ENCODE results near the gene ANKRD6. TPM values are rescaled to one million over a fixed set of nuclear protein-coding genes. Genes with fewer than 3 reads are reported as not detected.
A peak's percentile ranks its signal among the peaks of the same experiment; 100 is the strongest.

Gene ANKRD6
- total RNA-seq, 6 experiments from 2014 or later: 5.3 to 14.8 (median 8.3) TPM

DNA sequence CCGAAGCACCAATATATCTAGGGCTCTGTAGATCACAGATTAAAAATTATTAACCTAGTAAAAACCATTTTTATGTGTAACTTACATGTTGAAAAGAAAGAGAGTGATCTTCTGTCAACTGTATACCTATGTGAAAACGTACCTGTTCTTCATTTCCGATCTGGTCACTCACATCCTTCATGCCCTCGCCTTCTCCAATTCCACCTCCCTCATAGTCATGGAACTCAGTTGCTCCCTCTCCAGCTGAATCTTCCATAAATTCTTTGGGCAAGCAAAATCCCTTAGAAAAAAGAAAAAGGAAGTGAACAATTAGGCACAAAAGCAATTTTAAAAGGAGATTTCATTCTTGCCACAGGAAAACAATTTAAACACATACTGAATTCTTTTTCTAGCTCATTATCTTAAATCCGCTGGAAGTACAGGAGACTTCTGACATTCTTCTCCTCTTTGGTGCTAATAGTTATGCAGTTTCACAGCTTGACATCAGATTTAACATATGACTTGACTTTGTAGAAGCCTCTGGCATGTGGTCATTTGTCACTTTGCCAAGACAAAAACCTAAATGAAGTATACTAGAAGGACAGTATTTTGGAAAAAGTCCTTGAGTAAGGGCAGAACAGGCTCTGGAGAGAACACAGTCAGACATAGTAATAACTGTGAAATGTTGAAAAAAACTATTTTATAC is 235.1 kb downstream of the ANKRD6 start:
- peaks cover 0 to 96% (median 24%) of the 10 kb centered on the region in 4 donors for H3K36me3 ChIP-seq

DNA sequence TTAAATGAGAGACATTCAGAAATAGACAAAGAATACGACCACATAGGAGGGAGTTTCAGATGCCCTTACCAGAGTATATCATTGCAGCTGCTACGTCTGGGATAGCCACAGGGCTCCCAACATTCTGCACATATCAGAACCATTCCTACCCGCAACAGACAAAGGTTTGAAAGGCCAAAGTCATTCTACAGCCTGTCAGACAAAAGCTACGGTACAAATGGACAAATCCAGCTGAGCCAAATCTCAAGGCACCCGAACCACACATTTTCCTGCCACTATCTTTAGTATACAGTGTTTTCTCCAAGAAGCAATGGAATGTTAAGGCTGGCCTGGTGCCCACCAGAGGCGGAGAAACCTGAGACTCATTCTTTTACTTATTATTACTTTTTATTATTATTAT is 236.1 kb downstream of the ANKRD6 start:
- H3K27me3 ChIP-seq: no peaks in the 10 kb centered on the region
- ATAC-seq (no peak), DNase-seq (no peak)
- intact Hi-C loops (cut with DNase I): no loop called here
- TF ChIP-seq, protein P1, sequence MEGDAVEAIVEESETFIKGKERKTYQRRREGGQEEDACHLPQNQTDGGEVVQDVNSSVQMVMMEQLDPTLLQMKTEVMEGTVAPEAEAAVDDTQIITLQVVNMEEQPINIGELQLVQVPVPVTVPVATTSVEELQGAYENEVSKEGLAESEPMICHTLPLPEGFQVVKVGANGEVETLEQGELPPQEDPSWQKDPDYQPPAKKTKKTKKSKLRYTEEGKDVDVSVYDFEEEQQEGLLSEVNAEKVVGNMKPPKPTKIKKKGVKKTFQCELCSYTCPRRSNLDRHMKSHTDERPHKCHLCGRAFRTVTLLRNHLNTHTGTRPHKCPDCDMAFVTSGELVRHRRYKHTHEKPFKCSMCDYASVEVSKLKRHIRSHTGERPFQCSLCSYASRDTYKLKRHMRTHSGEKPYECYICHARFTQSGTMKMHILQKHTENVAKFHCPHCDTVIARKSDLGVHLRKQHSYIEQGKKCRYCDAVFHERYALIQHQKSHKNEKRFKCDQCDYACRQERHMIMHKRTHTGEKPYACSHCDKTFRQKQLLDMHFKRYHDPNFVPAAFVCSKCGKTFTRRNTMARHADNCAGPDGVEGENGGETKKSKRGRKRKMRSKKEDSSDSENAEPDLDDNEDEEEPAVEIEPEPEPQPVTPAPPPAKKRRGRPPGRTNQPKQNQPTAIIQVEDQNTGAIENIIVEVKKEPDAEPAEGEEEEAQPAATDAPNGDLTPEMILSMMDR (IDR thresholded peaks at IDR 0.05): no peak
- no peak for TF ChIP-seq POLR2A (IDR thresholded peaks at IDR 0.05)
- H3K4me1 ChIP-seq: no peaks in the 10 kb centered on the region
- no peaks in the 10 kb centered on the region for H3K9me3 ChIP-seq
- peaks cover 0 to 96% (median 20%) of the 10 kb centered on the region in 4 donors for H3K36me3 ChIP-seq
- H3K27ac ChIP-seq: no peak overlapping the region
- no peak overlapping the region for H3K4me3 ChIP-seq
- WGBS (ENCODE audit: insufficient coverage, low coverage, low lambda C conversion rate, missing lambda C conversion rate): 84% methylated on average over 6 of the region's 6 CpGs

More for the DNA sequence above, 235.1 kb downstream of the ANKRD6 start:
- Histone ChIP-seq H3K27ac (no peak overlapping the region), H3K27me3 (no peaks in the 10 kb centered on the region), H3K4me1 (no peaks in the 10 kb centered on the region), H3K4me3 (no peak overlapping the region), H3K9me3 (no peaks in the 10 kb centered on the region)
- WGBS (ENCODE audit: insufficient coverage, low coverage, low lambda C conversion rate, missing lambda C conversion rate): 80% methylated on average over 5 of the region's 5 CpGs
- DNase-seq: no peak
- ATAC-seq: no peak
- TF ChIP-seq, protein P1 (IDR thresholded peaks at IDR 0.05): no peak
- TF ChIP-seq POLR2A (IDR thresholded peaks at IDR 0.05): no peak
- intact Hi-C loops (cut with DNase I): no loop called here

DNA sequence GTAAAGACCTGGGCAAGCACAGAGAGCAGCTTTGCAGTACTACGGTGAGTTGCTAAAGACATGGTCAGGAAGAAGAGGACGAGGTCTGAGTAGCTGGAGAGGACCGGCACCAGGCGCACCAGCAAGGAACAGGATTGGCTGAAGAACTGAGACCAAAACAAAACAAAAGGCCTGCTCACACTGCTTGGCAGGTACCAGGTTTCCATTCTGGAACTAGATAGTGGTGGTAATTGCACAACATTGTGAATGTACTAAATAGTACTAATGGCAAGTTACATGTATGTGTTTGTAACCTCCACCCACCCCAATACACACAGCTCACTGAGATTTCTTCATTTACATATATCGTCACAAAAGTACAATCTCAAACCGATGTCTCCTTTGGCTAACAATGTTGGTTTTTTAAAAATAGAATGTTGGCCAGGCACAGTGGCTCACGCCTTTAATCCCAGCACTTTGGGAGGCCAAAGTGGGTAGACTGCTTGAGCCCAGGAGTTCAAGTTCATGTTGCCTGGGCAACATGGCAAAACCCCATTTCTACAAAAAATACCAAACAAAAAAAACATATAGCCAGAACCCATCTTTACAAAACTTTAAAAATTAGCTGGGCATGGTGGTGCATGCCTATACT is 238.1 kb downstream of the ANKRD6 start:
- DNase-seq (no peak), ATAC-seq (no peak)
- Histone ChIP-seq H3K9me3 (no peaks in the 10 kb centered on the region), H3K4me1 (no peaks in the 10 kb centered on the region), H3K36me3 (peaks cover 0 to 96% (median 30%) of the 10 kb centered on the region in 4 donors), H3K27me3 (no peaks in the 10 kb centered on the region), H3K27ac (no peak overlapping the region), H3K4me3 (no peak overlapping the region)
- WGBS (ENCODE audit: insufficient coverage, low coverage, low lambda C conversion rate, missing lambda C conversion rate): 100% methylated on average over 4 of the region's 7 CpGs
- no peak for TF ChIP-seq POLR2A (IDR thresholded peaks at IDR 0.05)
- TF ChIP-seq, protein P1 (IDR thresholded peaks at IDR 0.05): no peak
- intact Hi-C loops (cut with DNase I): no loop called here

DNA sequence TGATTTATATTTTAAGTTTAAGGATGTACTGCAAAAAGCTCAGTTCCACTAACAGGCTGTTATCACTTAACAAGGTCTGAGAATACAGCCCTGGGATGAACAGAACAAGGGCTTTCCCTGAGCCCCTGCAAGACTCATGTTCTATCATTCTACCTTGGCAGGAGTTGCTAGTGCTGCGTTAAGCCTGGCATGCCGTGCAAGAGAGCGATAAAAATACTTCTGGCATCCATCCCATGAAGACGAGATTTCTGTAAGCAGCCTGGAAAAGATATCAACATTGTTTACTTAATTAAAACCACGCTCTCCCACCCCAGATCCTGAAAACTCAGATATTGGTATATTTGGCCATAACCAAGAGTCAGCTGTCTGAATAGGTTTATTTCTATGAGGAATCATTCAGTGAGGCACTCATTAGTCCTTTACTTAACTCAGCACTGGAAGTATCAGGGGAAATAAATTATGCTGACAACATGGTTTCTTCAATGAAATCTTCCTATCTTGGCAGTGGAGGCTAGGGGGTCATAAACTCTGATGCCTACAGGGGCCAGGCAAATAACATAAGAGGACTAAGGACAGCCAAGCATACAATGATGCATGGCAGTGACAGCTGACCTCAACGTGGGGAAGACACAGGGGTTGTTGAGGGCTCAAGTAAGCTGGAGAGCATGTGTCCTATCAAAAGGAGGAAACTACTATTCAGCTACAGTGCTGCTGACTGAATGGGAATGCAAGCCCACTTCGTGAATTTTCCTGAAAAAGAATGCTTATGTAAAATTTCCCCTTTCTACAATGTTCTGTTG is 243.2 kb downstream of the ANKRD6 start:
- WGBS (ENCODE audit: insufficient coverage, low coverage, low lambda C conversion rate, missing lambda C conversion rate): 67% methylated on average over 7 of the region's 7 CpGs
- Histone ChIP-seq H3K27ac (no peak overlapping the region), H3K4me1 (no peaks in the 10 kb centered on the region), H3K36me3 (peaks cover 0 to 100% (median 48%) of the 10 kb centered on the region in 4 donors), H3K9me3 (no peaks in the 10 kb centered on the region), H3K27me3 (no peaks in the 10 kb centered on the region), H3K4me3 (no peak overlapping the region)
- DNase-seq: no peak
- ATAC-seq: peak in 1 of 4 donors; percentile 23
- TF ChIP-seq, protein P1 (IDR thresholded peaks at IDR 0.05): no peak
- TF ChIP-seq POLR2A (IDR thresholded peaks at IDR 0.05): no peak
- intact Hi-C loops (cut with DNase I): no loop called here

Data from right lobe of liver (tissue), 6 donors.